Spinal cord (tissue), 10 donors: ENCODE results near the gene BOLA2B. TPM values are rescaled to one million over a fixed set of nuclear protein-coding genes. Genes with fewer than 3 reads are reported as not detected.

Experiments used
- DNase-seq, 6 donors: peaks; one replicate each; pipeline versions ENCODE4 v3.0.0 to v3.0.0-alpha.2; 2013 to 2015; ENCODE audit warnings: low spot score in 6 of 6, low read depth in 4 of 6
- H3K27ac ChIP-seq: one replicate; pipeline ENCODE4 v1.5.1; 2013; ENCODE audit warnings: low read depth, low read length, control low read depth
- H3K27me3 ChIP-seq: one replicate; pipeline ENCODE4 v1.6.1; 2013; ENCODE audit warnings: low read length; ENCODE audit not compliant: control insufficient read depth, insufficient read depth
- H3K36me3 ChIP-seq: one replicate; pipeline ENCODE4 v1.6.1; 2013; ENCODE audit warnings: low read length; ENCODE audit not compliant: control insufficient read depth, insufficient read depth
- H3K4me1 ChIP-seq: one replicate; pipeline ENCODE4 v1.6.1; 2013; ENCODE audit warnings: low read length; ENCODE audit not compliant: control insufficient read depth, insufficient read depth
- H3K4me3 ChIP-seq: one replicate; pipeline ENCODE4 v1.5.1; 2013; ENCODE audit warnings: low read depth, low read length, control low read depth
- H3K9me3 ChIP-seq: one replicate; pipeline ENCODE4 v1.6.1; 2013; ENCODE audit warnings: low read length; ENCODE audit not compliant: control insufficient read depth, insufficient read depth
- WGBS: methylation state at CpG from one replicate; pipeline ENCODE4 v1.1.5; 2013; ENCODE audit warnings: missing lambda C conversion rate; ENCODE audit not compliant: insufficient coverage; 5-methylcytosine and 5-hydroxymethylcytosine counted together
- polyA plus RNA-seq, 2 donors: library from polyadenylated mRNA; unstranded; fragments of 120-200 nt; gene quantifications; one replicate each; pipeline ENCODE4 v1.2.1, GENCODE V29; 2013; ENCODE audit not compliant: insufficient read length in 2 of 2
- small RNA-seq: library from RNA; depleted of rRNA; stranded (forward); fragments of <200 nt; gene quantifications from one replicate; pipeline ENCODE3, GENCODE V24; 2014; ENCODE audit warnings: low replicate concordance
- total RNA-seq, 2 donors: library from RNA; depleted of rRNA in 1 of 2; stranded (reverse); fragments of 120-200 nt in 1 of 2; fragments of >200 nt in 1 of 2; gene quantifications; one replicate each; pipeline versions ENCODE4 v1.2.3 to v1.2.4, GENCODE V29; 2013 to 2014
- donor health status: healthy.

The BOLA2B gene
- total and polyA plus RNA-seq, 4 donors = 10.1 to 102 (median 41.8) TPM

- Histone ChIP-seq H3K9me3 (peaks cover 1% of the 10 kb centered on the region), H3K4me1 (no peaks in the 10 kb centered on the region), H3K36me3 (no peaks in the 10 kb centered on the region), H3K4me3 (no peak overlapping the region), H3K27ac (no peak overlapping the region), H3K27me3 (no peaks in the 10 kb centered on the region)
- DNase-seq = peak in 1 of 6 donors; percentile 2
- WGBS = 60% methylated on average over 1 of the region's 1 CpG
These were observed 47.8 kb downstream of the BOLA2B start for GRCh38 chr16:30145657-30146056.

- DNase-seq = no peak
- no peak overlapping the region for H3K4me3 ChIP-seq
- no peak overlapping the region for H3K27ac ChIP-seq
- H3K36me3 ChIP-seq = no peaks in the 10 kb centered on the region
- WGBS = no CpG with 5 or more reads among the region's 1 CpG
- no peaks in the 10 kb centered on the region for H3K27me3 ChIP-seq
- no peaks in the 10 kb centered on the region for H3K4me1 ChIP-seq
- peaks cover 1% of the 10 kb centered on the region for H3K9me3 ChIP-seq
These were observed 48.5 kb downstream of the BOLA2B start for GRCh38 chr16:30144917-30145316.

GRCh38 chr16:30144017-30144416 is 49.4 kb downstream of the BOLA2B start:
- no peak overlapping the region for H3K27ac ChIP-seq
- H3K4me3 ChIP-seq = no peak overlapping the region
- DNase-seq = no peak

GRCh38 chr16:30143347-30143702 is 50.1 kb downstream of the BOLA2B start:
- no peak overlapping the region for H3K27ac ChIP-seq
- no CpG with 5 or more reads among the region's 2 CpGs for WGBS
- H3K9me3 ChIP-seq = no peaks in the 10 kb centered on the region
- no peaks in the 10 kb centered on the region for H3K27me3 ChIP-seq
- no peaks in the 10 kb centered on the region for H3K36me3 ChIP-seq
- DNase-seq = no peak
- no peaks in the 10 kb centered on the region for H3K4me1 ChIP-seq
- no peak overlapping the region for H3K4me3 ChIP-seq

More at GRCh38 chr16:30144017-30144416, 49.4 kb downstream of the BOLA2B start:
- Histone ChIP-seq H3K36me3 (no peaks in the 10 kb centered on the region), H3K4me1 (no peaks in the 10 kb centered on the region), H3K27me3 (no peaks in the 10 kb centered on the region), H3K9me3 (no peaks in the 10 kb centered on the region)

Small RNA genes lying within 50 kb of the gene (small RNA-seq; reads per million reads assigned to genes)
- gene AC106782.4 = not detected

Other genes with a start within 250 kb of the BOLA2B start
- gene TMEM219, start 231.6 kb downstream of the BOLA2B start, total RNA-seq = 10 to 100 TPM; 32.5 to 83.1 TPM
- gene TMEM219, start 231.6 kb downstream of the BOLA2B start, polyA plus RNA-seq = 10 to 100 TPM; 83.5 to 91.4 TPM
- gene TAOK2, start 219.8 kb downstream of the BOLA2B start, total RNA-seq = 10 to 100 TPM; 42.2 to 52.3 TPM
- gene TAOK2, start 219.8 kb downstream of the BOLA2B start, polyA plus RNA-seq = 10 to 100 TPM; 80.6 to 87.1 TPM
- gene HIRIP3, start 198.0 kb downstream of the BOLA2B start, total RNA-seq = 10 to 100 TPM; 12.2 to 13.7 TPM
- gene HIRIP3, start 198.0 kb downstream of the BOLA2B start, polyA plus RNA-seq = 10 to 100 TPM; 26.2 to 28.8 TPM
- gene INO80E, start 197.4 kb downstream of the BOLA2B start, total RNA-seq = 10 to 100 TPM; 24.9 to 50.6 TPM
- 10 to 100 TPM; 66.4 to 70.9 TPM for gene INO80E, start 197.4 kb downstream of the BOLA2B start, polyA plus RNA-seq
- 10 to 100 TPM in 1 of 2 donors, 1 to 10 TPM in 1; 7.6 to 14.8 TPM for gene DOC2A, start 182.6 kb downstream of the BOLA2B start, total RNA-seq
- gene DOC2A, start 182.6 kb downstream of the BOLA2B start, polyA plus RNA-seq = 10 to 100 TPM; 60.4 to 61.6 TPM
- gene C16orf92, start 170.5 kb downstream of the BOLA2B start, total RNA-seq = not detected
- 1 to 10 TPM in 1 of 2 donors, under 1 TPM in 1; 0.76 to 2.0 TPM for gene C16orf92, start 170.5 kb downstream of the BOLA2B start, polyA plus RNA-seq
- 10 to 100 TPM; 10.2 to 19.2 TPM for gene TLCD3B, start 162.4 kb downstream of the BOLA2B start, total RNA-seq
- 100 to 1,000 TPM; 119 to 136 TPM for gene TLCD3B, start 162.4 kb downstream of the BOLA2B start, polyA plus RNA-seq
- 100 to 1,000 TPM; 264 to 594 TPM for gene ALDOA, start 127.9 kb downstream of the BOLA2B start, total RNA-seq
- 100 to 1,000 TPM; 832 to 849 TPM for gene ALDOA, start 127.9 kb downstream of the BOLA2B start, polyA plus RNA-seq
- 10 to 100 TPM; 51.6 to 59.6 TPM for gene PPP4C, start 117.7 kb downstream of the BOLA2B start, total RNA-seq
- 100 to 1,000 TPM in 1 of 2 donors, 10 to 100 TPM in 1; 96.0 to 104 TPM for gene PPP4C, start 117.7 kb downstream of the BOLA2B start, polyA plus RNA-seq
- under 1 TPM; 0.20 to 0.99 TPM for gene TBX6, start 101.7 kb downstream of the BOLA2B start, total RNA-seq
- 1 to 10 TPM; 1.0 to 2.7 TPM for gene TBX6, start 101.7 kb downstream of the BOLA2B start, polyA plus RNA-seq
- 10 to 100 TPM; 30.6 to 40.9 TPM for gene YPEL3, start 97.5 kb downstream of the BOLA2B start, total RNA-seq
- 100 to 1,000 TPM; 131 to 142 TPM for gene YPEL3, start 97.5 kb downstream of the BOLA2B start, polyA plus RNA-seq
- gene GDPD3, start 80.1 kb downstream of the BOLA2B start, total RNA-seq = 1 to 10 TPM; 1.2 to 4.8 TPM
- gene GDPD3, start 80.1 kb downstream of the BOLA2B start, polyA plus RNA-seq = 10 to 100 TPM in 1 of 2 donors, 1 to 10 TPM in 1; 6.8 to 10.9 TPM
- gene MAPK3, start 70.4 kb downstream of the BOLA2B start, total RNA-seq = 10 to 100 TPM; 25.0 to 42.2 TPM
- 100 to 1,000 TPM; 136 to 144 TPM for gene MAPK3, start 70.4 kb downstream of the BOLA2B start, polyA plus RNA-seq
- gene CORO1A, start 10.1 kb downstream of the BOLA2B start, total RNA-seq = 10 to 100 TPM; 13.8 to 25.8 TPM
- gene CORO1A, start 10.1 kb downstream of the BOLA2B start, polyA plus RNA-seq = 10 to 100 TPM; 44.8 to 50.6 TPM
- 10 to 100 TPM in 1 of 2 donors, 1 to 10 TPM in 1; 4.5 to 24.0 TPM for gene SLX1A, start 209 bp upstream of the BOLA2B start, total RNA-seq
- gene SLX1A, start 209 bp upstream of the BOLA2B start, polyA plus RNA-seq = 10 to 100 TPM; 32.5 to 47.2 TPM
- gene SULT1A3, start 5.6 kb upstream of the BOLA2B start, total RNA-seq = 10 to 100 TPM in 1 of 2 donors, 1 to 10 TPM in 1; 1.5 to 17.4 TPM
- gene SULT1A3, start 5.6 kb upstream of the BOLA2B start, polyA plus RNA-seq = 10 to 100 TPM; 16.9 to 21.3 TPM
- gene NPIPB13, start 54.8 kb upstream of the BOLA2B start, total RNA-seq = 1 to 10 TPM; 3.0 to 4.3 TPM
- 10 to 100 TPM in 1 of 2 donors, 1 to 10 TPM in 1; 5.6 to 32.5 TPM for gene NPIPB13, start 54.8 kb upstream of the BOLA2B start, polyA plus RNA-seq
- 10 to 100 TPM; 26.7 to 49.9 TPM for gene CD2BP2, start 161.6 kb upstream of the BOLA2B start, total RNA-seq
- gene CD2BP2, start 161.6 kb upstream of the BOLA2B start, polyA plus RNA-seq = 10 to 100 TPM; 60.6 to 63.9 TPM
- gene TBC1D10B, start 176.8 kb upstream of the BOLA2B start, total RNA-seq = 10 to 100 TPM; 26.0 to 31.4 TPM
- 10 to 100 TPM; 65.9 to 74.1 TPM for gene TBC1D10B, start 176.8 kb upstream of the BOLA2B start, polyA plus RNA-seq
- 1 to 10 TPM; 3.0 to 3.4 TPM for gene MYL11, start 181.1 kb upstream of the BOLA2B start, total RNA-seq
- gene MYL11, start 181.1 kb upstream of the BOLA2B start, polyA plus RNA-seq = 10 to 100 TPM in 1 of 2 donors, 1 to 10 TPM in 1; 1.4 to 11.4 TPM
- gene SEPTIN1, start 188.9 kb upstream of the BOLA2B start, total RNA-seq = under 1 TPM; 0.10 to 0.44 TPM
- 1 to 10 TPM; 5.0 to 5.9 TPM for gene SEPTIN1, start 188.9 kb upstream of the BOLA2B start, polyA plus RNA-seq
- gene ZNF48, start 201.8 kb upstream of the BOLA2B start, total RNA-seq = 10 to 100 TPM in 1 of 2 donors, 1 to 10 TPM in 1; 9.5 to 12.1 TPM
- gene ZNF48, start 201.8 kb upstream of the BOLA2B start, polyA plus RNA-seq = 10 to 100 TPM; 18.6 to 19.2 TPM
- 10 to 100 TPM in 1 of 2 donors, 1 to 10 TPM in 1; 8.1 to 13.5 TPM for gene ZNF771, start 213.9 kb upstream of the BOLA2B start, total RNA-seq
- 10 to 100 TPM; 19.3 to 20.5 TPM for gene ZNF771, start 213.9 kb upstream of the BOLA2B start, polyA plus RNA-seq
- gene DCTPP1, start 236.4 kb upstream of the BOLA2B start, total RNA-seq = 10 to 100 TPM; 18.1 to 23.0 TPM
- 10 to 100 TPM; 47.6 to 49.5 TPM for gene DCTPP1, start 236.4 kb upstream of the BOLA2B start, polyA plus RNA-seq